Bone marrow (tissue), 2 donors: ENCODE data around the gene TMEM207.

Experiments
- DNase-seq, 2 donors: peaks; one replicate each; lab custom pipeline; 2025; lab: John Stamatoyannopoulos, UW

TMEM207 gene

GRCh38 chr3:190385731-190386688 is 63.7 kb downstream of the TMEM207 start:
- no peak for DNase-seq

- DNase-seq, result peak in 1 of 2 donors; percentile 5
These were observed 65.4 kb downstream of the TMEM207 start for GRCh38 chr3:190384309-190384756.

GRCh38 chr3:190382082-190382481 is 67.6 kb downstream of the TMEM207 start:
- no peak for DNase-seq

GRCh38 chr3:190381441-190381840 is 68.3 kb downstream of the TMEM207 start:
- no peak for DNase-seq

GRCh38 chr3:190380184-190380583 is 69.5 kb downstream of the TMEM207 start:
- DNase-seq, result no peak
